HT-29 (cell line): ENCODE data around the gene CD151. TPM values are rescaled to one million over a fixed set of nuclear protein-coding genes. Genes with fewer than 3 reads are reported as not detected.

Experiments used
- DNase-seq: peaks from one replicate; pipeline ENCODE4 v3.0.0-alpha.2; 2015; ENCODE audit warnings: low spot score
- total RNA-seq: library from RNA; depleted of rRNA; stranded (reverse); fragments of >200 nt; shearing (Covaris generic); gene quantifications from 2 replicates; pipeline ENCODE4 v1.2.3, GENCODE V29; 2014

The CD151 gene
- total RNA-seq, 1 experiment from 2014 or later, result 916 TPM

DNA sequence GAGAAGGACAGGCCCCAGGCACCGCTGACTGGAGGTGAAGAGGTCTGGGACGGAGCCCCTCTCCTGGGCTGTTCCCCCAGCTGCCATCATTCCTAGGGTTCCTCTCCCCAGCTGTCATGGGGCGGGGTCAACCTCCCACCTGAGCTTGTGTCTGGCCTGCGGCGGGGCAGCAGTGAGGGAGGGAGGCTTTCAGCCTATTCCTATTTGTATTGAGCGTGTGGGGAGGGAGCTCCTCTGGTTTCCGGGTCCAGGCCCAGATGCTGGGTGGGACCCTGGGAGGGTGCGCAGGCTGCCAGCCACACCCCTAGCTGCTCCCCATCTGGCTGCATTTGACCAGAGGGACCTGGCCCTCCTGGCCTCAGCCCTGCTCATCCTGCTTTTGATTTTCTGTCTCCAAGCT, 23.6 kb downstream of the CD151 start:
- no peak for DNase-seq

GRCh38 chr11:858053-858761, 25.5 kb downstream of the CD151 start:
- DNase-seq, result no peak

DNA sequence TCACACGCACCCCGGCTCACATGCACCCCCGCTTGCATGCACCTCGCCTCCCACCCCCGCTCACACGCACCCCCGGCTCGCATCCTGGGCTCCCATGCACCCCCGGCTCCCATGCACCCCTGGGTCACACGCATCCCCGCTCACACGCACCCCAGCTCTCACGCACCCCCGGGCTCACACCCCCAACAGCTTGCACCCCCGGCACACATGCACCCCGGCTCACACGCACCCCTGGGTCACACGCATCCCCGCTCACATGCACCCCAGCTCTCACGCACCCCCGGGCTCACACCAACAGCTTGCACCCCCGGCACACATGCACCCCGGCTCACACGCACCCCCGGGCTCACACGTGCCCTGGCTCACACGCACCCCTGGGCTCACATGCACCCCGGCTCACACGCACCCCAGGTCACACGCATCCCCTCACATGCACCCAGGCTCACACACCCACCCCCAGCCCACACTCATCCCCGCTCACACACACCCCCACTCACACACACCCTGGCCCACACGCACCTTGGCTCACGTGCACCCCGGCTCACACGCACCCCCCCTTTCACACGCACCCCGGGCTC, 26.1 kb downstream of the CD151 start:
- no peak for DNase-seq

DNA sequence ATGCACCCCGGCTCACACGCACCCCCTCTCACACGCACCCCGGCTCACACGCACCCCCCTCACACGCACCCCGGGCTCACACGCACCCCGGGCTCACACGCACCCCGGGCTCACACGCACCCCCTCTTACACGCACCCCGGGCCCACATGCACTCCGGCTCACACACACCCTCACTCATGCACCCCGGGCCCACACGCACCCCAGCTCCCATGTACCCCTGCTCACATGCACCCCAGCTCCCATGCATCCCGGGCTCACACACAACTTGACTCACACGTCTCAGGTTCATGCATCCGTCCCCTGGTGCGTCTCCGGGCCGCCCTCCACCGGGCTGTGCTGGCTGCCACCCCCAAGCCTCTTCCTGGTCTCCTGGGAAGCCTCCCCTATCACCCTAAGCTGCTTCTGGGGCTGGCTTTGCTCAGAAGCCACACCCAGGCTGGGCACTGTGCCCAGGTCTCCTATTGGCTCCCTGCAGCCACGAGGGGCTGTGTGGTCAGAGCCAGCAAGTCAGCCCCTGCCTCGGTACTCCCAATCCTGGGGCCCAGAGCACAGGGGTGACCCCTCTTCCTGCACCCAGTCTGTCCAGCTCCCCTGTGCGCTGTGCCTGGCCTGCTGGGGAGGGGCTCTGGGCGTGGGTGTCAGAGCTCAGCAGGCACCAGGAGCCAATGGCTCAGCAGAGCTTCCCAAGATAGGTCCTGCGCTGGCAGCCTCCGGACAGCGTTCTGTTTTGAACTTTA, 26.8 kb downstream of the CD151 start:
- DNase-seq, result peak; percentile 52

DNA sequence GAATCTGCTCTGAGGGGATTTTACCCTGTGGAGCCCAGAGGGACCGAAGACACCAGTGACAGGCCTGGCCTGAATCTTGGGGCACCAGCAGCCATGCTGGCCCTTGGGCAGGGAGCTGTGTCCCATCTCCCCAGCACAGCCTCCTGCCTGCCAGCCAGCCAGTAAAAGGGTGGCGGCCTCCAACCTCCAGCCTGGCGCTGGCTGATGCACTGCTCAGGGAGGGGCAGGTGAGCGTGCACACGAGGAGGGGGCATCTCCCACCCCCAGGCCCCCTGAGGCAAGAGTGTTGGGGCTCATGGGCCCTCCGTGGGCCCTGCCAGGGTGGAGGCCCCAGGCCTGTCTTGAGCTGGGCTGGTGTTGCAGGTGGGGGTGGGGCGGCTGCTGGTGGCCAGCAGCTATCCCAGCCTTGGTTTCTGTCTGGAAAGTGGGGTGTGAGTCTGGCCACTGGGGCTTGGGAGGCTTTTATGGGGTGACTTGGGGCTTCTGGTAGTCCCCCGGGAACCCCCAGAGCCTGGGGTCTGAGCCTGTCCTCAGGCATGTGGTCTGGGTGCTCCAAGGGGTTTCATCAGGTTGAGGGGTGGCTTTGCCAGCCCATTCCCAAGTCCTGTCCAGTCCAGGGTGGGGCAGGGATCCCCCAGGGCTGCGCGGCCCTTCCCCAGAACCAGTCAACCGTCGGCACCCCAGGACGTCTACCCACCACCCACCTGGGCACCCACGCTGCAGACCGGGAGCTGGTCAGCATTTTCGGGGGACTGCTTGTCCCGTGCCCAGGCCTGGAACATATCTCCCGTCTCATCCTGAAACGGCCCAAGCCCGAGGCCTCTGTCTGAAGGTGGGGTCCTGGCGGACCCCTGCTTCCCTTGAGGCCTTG, 27.7 kb downstream of the CD151 start:
- DNase-seq, result no peak

DNA sequence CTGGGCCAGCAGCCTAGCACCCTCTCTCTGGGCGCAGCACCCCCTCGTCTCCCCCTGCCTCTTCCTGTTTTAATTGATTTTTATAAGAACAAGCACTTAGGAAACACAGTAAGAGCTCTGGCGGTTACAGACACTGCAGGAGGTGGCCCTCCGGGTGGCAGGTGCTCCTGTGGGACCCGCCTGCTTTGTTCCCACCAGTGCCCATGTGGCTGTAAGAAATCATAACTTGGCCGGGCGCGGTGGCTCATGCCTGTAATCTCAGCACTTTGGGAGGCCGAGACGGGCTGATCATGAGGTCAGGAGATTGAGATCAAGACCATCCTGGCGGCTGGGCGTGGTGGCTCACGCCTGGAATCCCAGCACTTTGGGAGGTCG, 28.3 kb downstream of the CD151 start:
- DNase-seq, result no peak

- DNase-seq, result peak; percentile 40
Measured at GRCh38 chr11:862081-862661, 29.4 kb downstream of the CD151 start.

- no peak for DNase-seq
Measured at GRCh38 chr11:862696-863022, 29.9 kb downstream of the CD151 start.

GRCh38 chr11:863023-863909, 30.5 kb downstream of the CD151 start:
- no peak for DNase-seq

DNA sequence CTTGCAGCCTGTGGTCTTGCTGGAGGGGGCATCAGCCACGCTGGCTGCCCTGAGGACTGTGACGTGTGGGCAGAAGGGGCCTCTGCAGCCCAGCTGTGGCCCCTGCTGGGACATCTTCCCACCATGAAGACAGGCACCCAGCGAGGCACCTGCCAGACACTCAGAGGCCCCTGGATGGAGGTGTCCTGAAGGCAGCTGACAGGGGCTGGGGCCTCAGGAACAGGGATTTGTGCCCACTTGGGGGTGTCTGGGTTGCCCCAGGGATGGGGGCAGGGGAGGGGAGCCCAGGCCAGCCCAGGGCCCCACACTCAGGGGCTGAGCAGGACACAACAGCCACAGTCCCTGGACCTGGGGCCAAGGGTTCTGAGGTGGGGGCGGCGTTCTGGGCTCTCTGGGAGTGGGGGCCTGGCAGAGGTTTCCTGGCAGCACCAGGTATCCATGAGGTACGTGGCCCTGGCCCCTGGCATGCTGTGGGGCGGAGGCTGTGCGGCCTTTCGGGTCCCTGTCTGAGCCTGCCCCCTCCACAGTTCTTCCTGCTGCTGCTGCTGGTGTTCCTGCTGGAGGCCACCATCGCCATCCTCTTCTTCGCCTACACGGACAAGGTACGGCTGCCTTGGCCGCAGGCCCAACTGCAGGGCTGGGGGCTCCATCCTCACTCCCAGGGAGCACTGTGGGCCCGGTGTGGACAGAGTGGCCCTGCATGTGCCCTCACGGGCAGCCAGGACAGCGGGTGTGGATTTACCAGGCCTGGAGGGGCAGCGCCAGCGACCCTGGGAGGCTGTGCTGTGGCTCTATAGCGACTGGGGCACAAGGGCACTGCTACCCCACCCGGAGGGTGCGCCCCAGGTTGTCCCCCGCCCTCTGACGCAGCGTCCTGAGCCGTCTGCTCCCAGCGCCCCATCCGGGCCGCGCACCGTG, 31.4 kb downstream of the CD151 start:
- DNase-seq, result no peak

- no peak for DNase-seq
Measured at GRCh38 chr11:864898-865297, 32.1 kb downstream of the CD151 start.

DNA sequence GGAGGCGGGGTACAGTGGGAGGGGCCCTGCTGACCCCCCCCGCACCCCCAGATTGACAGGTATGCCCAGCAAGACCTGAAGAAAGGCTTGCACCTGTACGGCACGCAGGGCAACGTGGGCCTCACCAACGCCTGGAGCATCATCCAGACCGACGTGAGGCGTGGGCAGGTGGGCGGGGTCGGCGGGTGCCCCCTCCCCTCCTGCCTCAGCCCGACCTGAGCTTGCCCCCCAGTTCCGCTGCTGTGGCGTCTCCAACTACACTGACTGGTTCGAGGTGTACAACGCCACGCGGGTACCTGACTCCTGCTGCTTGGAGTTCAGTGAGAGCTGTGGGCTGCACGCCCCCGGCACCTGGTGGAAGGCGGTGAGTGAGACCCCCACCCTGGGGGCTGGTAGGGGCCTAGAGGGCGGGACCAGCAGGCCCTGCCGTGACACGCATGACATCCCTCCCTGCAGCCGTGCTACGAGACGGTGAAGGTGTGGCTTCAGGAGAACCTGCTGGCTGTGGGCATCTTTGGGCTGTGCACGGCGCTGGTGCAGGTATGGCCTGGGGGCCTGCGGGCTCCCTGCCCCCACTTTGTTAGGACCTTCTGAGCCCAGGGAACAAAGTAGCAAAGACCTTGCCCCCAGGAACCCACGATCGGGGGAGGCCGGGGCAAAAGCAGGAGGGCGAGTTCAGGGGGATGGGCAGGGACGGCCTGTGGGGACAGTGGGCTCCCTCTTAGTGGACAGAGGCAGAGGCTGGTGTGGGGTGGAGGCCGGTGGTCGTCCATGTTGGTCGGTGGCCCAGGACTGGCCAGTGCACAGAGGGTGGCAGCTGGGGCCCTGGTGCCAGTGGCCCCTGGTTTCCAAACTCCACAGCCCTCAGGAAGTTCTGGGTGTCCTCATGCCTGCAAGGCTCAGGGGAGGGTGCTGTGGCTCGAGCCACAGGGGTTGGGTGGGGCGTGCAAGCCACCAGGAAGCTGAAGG, 33.0 kb downstream of the CD151 start:
- no peak for DNase-seq

- DNase-seq, result no peak
Measured at GRCh38 chr11:866481-866880, 33.7 kb downstream of the CD151 start.

- DNase-seq, result no peak
Measured at GRCh38 chr11:867856-868358, 35.2 kb downstream of the CD151 start.

- DNase-seq, result no peak
Measured at GRCh38 chr11:868394-868793, 35.6 kb downstream of the CD151 start.

- no peak for DNase-seq
Measured at GRCh38 chr11:868802-869201, 36.0 kb downstream of the CD151 start.

DNA sequence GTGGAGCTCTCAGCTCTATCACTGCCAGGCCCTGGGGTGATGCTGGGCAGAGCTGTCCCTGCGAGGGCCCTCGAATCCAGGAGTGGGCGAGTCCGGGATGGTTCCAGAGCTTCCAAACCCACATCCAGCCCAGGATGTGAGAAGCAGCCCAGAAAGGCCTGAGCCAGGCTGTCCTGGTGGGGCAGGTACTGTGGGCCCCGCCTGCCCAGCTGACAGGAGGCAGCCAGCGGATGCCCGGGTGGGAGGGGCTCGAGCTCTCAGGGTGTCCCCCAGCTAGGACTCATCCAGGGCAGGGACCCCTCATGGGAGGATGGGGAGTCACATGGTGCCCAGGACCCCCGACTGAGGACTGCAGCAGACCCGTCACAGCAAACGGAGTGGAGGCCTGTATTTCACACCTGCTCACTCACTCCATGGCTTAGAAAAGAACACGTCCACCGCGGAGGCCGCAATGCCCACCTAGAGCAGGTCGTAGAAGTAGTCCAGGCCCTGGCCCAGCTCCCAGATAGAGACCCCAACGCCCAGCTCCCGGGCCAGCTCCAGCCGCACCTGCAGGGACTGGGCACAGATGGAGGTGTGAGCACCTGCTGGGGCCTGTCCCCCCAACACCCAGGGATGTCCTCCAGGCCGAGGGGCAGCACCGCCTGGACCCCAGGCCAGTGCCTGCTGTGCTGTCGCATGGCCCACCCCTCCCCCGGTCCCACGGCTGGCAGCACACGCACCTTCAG, 36.8 kb downstream of the CD151 start:
- DNase-seq, result no peak

GRCh38 chr11:870127-870413, 37.3 kb downstream of the CD151 start:
- no peak for DNase-seq
